ENCODE measurements around the gene POLR3E. TPM values are rescaled to one million over a fixed set of nuclear protein-coding genes. Genes with fewer than 3 reads are reported as not detected.

POLR3E gene
- total RNA-seq, 2 experiments from 2014 or later = 66.9 to 67.9 TPM

DNA sequence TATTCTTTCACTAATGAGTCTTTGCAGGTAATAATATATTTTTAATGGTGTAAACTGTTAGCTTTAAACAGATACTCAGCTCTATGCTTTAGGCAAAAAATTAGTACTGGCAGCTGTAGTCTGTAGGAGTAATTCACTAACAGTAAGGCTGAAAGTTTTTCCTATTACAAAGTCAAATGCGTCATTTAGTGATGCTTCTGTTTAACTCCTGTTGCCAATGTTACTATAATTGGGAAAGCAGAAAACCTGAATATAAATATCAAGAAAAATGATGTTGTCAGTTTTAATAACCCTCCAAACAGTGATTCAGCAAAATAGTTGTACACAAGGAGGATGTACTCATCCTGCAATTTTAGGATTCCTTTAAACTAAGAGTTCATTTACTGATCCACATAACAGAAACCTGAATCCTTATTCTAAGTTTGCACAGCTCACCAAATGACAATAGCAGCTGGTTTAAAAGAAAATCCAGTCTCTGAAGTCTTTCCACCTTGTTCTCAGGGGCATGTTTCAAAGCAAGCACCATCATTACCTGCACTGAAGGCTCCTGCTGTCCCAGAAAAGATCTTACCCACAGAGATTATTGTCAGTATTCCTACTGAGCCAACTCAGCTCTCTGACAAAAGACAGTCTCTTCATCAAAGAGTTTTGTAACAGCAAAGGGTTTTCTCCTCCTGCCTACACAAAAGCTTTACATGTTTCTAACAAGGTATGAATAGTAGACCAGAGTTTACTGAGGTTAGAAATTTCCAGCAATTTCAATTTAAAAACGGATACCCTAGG lies 73.0 kb downstream of the POLR3E start:
- Mint-ChIP-seq H3K4me3 (peak overlapping the region; percentile 98), H3K27ac (peak overlapping the region; percentile 93), H3K9me3 (peaks cover 5% of the 10 kb centered on the region), H3K4me1 (ENCODE audit: low read depth) (peaks cover 71% of the 10 kb centered on the region), H3K36me3 (ENCODE audit: low read depth) (peaks cover 57% of the 10 kb centered on the region), H3K27me3 (no peaks in the 10 kb centered on the region)
- no peak for DNase-seq
- POLR2A ChIA-PET = interaction anchor here (11.2 kb wide), 1 partner anchor 11 kb away, joined by 152 read pairs; no protein-coding TSS in a partner anchor
- ATAC-seq = no peak
- CTCF ChIA-PET = interaction anchor here (1.7 kb wide), 1 partner anchor 12 kb away, joined by 4 read pairs; no protein-coding TSS in a partner anchor
- TF ChIP-seq, protein P1, sequence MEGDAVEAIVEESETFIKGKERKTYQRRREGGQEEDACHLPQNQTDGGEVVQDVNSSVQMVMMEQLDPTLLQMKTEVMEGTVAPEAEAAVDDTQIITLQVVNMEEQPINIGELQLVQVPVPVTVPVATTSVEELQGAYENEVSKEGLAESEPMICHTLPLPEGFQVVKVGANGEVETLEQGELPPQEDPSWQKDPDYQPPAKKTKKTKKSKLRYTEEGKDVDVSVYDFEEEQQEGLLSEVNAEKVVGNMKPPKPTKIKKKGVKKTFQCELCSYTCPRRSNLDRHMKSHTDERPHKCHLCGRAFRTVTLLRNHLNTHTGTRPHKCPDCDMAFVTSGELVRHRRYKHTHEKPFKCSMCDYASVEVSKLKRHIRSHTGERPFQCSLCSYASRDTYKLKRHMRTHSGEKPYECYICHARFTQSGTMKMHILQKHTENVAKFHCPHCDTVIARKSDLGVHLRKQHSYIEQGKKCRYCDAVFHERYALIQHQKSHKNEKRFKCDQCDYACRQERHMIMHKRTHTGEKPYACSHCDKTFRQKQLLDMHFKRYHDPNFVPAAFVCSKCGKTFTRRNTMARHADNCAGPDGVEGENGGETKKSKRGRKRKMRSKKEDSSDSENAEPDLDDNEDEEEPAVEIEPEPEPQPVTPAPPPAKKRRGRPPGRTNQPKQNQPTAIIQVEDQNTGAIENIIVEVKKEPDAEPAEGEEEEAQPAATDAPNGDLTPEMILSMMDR (IDR thresholded peaks at IDR 0.05) = no peak
- intact Hi-C loops (cut with micrococcal nuclease) = no loop called here

DNA sequence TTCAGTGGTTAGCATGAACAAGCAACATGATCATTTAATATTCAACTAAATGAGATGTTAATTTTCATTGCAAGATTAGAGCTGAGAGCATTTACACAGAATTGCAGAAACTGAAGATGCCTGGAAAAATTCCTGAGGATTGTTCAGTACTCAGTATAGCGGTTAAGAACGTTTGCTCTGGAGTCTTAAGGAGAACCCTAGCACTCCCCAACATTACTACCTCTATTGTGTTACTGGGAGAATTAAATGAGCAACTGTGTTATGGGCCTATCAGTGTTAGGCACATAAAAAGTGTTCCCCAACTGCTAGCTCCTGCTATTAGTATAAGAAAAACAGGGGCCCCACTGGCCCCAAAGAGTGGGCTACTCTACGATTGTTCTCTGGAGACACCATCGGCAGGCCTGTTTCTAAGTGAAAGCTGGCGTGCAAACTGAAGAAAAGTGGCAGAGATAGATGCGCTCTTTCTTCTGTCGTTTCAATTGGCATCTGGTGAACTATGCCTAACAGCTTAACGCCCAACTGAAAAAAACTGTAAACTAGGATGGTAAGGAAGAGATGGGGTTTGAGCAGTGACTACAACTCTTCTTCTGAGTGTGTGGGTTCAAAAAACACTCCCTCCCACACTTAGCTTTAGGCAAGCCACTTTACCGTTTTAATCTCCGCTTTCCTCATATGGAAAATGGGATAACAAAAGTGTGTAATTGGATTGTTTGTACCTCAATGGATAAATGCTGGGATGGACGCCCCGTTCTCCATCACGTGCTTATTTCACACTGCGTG lies 75.9 kb downstream of the POLR3E start:
- Mint-ChIP-seq H3K27ac (peak overlapping the region; percentile 93), H3K4me1 (ENCODE audit: low read depth) (peaks cover 52% of the 10 kb centered on the region), H3K36me3 (ENCODE audit: low read depth) (peaks cover 41% of the 10 kb centered on the region), H3K9me3 (no peaks in the 10 kb centered on the region), H3K27me3 (no peaks in the 10 kb centered on the region), H3K4me3 (peak overlapping the region; percentile 98)
- TF ChIP-seq, protein P1 (IDR thresholded peaks at IDR 0.05) = no peak
- CTCF ChIA-PET = interaction anchor here (1.0 to 2.2 kb wide), 8 partner anchors 13 to 54 kb away, joined by 3 to 12 read pairs (median 6); no protein-coding TSS in a partner anchor
- POLR2A ChIA-PET = interaction anchor here (0.7 to 11.2 kb wide), 14 partner anchors 9 to 419 kb away, joined by 3 to 152 read pairs (median 4); partner anchors contain the start of genes EEF2K and POLR3E
- ATAC-seq (no peak), DNase-seq (peak; percentile 30)
- intact Hi-C loops (cut with micrococcal nuclease) = no loop called here

DNA sequence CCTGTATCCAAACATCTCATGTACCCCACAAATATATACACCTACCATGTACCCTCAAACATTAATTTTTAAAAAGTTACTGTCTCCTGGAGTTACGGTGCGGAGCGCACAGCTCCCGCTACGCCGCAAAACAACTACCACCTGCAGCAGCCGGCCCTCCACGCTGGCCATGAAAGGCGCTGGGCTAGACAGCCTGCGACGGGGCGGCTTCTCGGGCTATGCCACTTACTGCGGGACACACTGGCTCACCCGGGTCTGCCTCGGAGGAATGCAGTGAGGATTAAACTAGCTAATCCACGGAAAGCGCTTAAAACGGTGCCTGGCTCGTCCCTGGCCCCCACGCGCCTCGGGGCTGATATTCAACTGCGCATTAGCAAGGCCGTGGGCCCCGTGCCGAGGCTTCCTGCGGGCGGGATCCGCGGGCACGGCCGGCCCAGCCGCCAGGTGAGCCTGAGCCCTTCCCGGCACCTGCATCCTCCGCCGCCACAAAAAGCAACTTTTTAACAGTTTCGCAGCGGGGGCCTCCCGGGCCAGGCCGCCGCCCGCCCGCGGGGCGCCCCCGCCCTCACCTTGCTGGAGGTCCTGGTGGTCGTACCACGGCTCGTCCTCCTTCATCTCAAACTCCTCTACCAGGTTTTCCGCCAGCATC lies 76.6 kb downstream of the POLR3E start:
- intact Hi-C loops (cut with micrococcal nuclease) = no loop called here
- Mint-ChIP-seq H3K27me3 (no peaks in the 10 kb centered on the region), H3K4me1 (ENCODE audit: low read depth) (peaks cover 46% of the 10 kb centered on the region), H3K4me3 (peak overlapping the region; percentile 98), H3K9me3 (no peaks in the 10 kb centered on the region), H3K36me3 (ENCODE audit: low read depth) (peaks cover 37% of the 10 kb centered on the region), H3K27ac (peak overlapping the region; percentile 93)
- ATAC-seq (peak; percentile 2), DNase-seq (peak; percentile 51)
- TF ChIP-seq, protein P1 (IDR thresholded peaks at IDR 0.05) = no peak
- POLR2A ChIA-PET = interaction anchor here (0.8 to 11.2 kb wide), 9 partner anchors 10 to 419 kb away, joined by 3 to 152 read pairs (median 4); partner anchors contain the start of gene POLR3E
- CTCF ChIA-PET = interaction anchor here (1.0 to 2.2 kb wide), 7 partner anchors 14 to 54 kb away, joined by 3 to 12 read pairs (median 9); no protein-coding TSS in a partner anchor

DNA sequence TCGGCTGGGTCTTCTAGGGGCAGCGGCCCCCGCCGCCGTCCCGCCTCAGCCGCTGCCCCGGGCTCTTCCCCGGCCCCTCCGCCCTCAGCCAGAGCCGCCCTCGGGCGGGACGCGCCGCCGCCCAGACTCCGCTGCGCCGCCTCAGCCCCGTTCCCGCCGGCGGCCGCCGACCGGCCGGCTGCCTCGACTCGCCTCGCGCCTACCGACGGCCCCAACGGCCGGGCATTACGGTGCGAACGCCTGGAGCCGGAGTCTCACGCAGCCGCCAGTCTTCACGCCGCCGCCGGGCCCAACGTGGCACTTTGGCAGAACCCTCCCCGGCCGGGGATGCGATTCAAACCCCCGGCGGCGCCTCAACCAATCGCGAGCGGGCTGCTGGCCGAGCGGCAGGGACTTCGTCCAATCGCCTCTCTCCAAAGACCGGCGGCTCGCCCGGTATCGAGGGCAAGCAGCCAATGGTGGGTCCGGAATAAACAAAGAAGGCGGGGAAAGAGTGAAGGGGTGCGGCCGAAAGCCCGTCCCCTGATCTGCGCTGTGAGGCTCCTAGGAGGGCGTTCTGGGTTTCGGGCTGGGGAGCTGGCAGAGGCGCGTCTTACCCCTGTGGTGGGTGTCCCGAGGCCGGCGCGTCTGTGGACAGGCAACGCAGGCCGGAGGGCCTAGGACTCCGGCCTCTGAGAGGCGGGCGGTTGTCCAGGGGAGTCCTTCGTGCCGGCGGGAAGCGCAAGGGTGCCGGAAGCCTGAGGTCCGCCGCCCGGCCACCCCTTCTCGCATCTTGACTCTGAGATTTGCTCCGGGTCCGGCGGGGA lies 77.3 kb downstream of the POLR3E start, which contains the start of gene CDR2:
TSS of gene CDR2 (minus strand) at position 309 of the 806 bp plus-strand sequence. CDS start 310 bp downstream, outside the sequence.
- Mint-ChIP-seq H3K27ac (peak within 1 kb of the TSS; percentile 93), H3K4me3 (peak within 1 kb of the TSS; percentile 98), H3K27me3 (no peaks in the 10 kb centered on the region), H3K4me1 (ENCODE audit: low read depth) (peaks cover 38% of the 10 kb centered on the region), H3K9me3 (no peaks in the 10 kb centered on the region), H3K36me3 (ENCODE audit: low read depth) (peaks cover 33% of the 10 kb centered on the region)
- intact Hi-C loops (cut with micrococcal nuclease) = no loop called here
- DNase-seq (peak; percentile 98), ATAC-seq (peak; percentile 94)
- TF ChIP-seq, protein P1 (IDR thresholded peaks at IDR 0.05) = no peak
- CTCF ChIA-PET = interaction anchor here (0.9 to 1.8 kb wide), 4 partner anchors 19 to 56 kb away, joined by 3 to 9 read pairs (median 5); no protein-coding TSS in a partner anchor
- POLR2A ChIA-PET = interaction anchor here (1.1 to 11.2 kb wide), 7 partner anchors 9 to 76 kb away, joined by 3 to 152 read pairs (median 4); no protein-coding TSS in a partner anchor
